ENCODE measurements around the gene CDKN2AIP.

GRCh38 chr4:183485411-183486160 is 41.1 kb downstream of the CDKN2AIP start:
- no peak for TF ChIP-seq CTCF (conservative IDR thresholded peaks at IDR 0.05; ENCODE audit: low read length)
- no peak for TF ChIP-seq EZH2phosphoT487 (IDR thresholded peaks at IDR 0.05; ENCODE audit: borderline replicate concordance, low read depth, low read length)
